Prostate gland (tissue), 2 donors: Measurements from ENCODE around the gene PRKAR1B.

Source experiments
- CTCF ChIP-seq, 4 experiments: fragments of 200-600 bp in 2 of 4; fragments of 450-650 bp in 2 of 4; sonication (generic) in 2 of 4; IDR thresholded peaks; 1 replicate in 3 of 4; 2 replicates in 1 of 4; pipeline ENCODE4 v1.5.1; 2016 to 2019; ENCODE audit warnings: antibody characterized with exemption in 4 of 4, mild to moderate bottlenecking in 2 of 4, moderate library complexity in 2 of 4
- POLR2A ChIP-seq: fragments of 450-650 bp; IDR thresholded peaks from one replicate; pipeline ENCODE4 v1.6.1; 2016; ENCODE audit warnings: antibody characterized with exemption, mild to moderate bottlenecking
- POLR2AphosphoS5 ChIP-seq: sonication (generic); formaldehyde crosslinking; IDR thresholded peaks from one replicate; pipeline ENCODE4 v1.6.1; 2017; ENCODE audit warnings: antibody characterized with exemption

GRCh38 chr7:540579-540978 lies 186.5 kb downstream of the PRKAR1B start:
- no peak for TF ChIP-seq CTCF (IDR thresholded peaks at IDR 0.05)
- no peak for TF ChIP-seq POLR2AphosphoS5
- no peak for TF ChIP-seq POLR2A
